GM20431 (cell line): ENCODE data around the gene RANBP3.
"Not testable (repeated sequence)": the region's sequence is repeated elsewhere in the genome, so short reads cannot be mapped to it uniquely, and the experiment has no call there.

Experiments
- in situ Hi-C: fragments of 300-500 bp; cut with MseI, MboI; formaldehyde crosslinking; loops from one replicate; pipeline ENCODE4 v1.15.0; 2020; ENCODE audit warnings: low sequenced_read_pairs; ENCODE audit not compliant: unreplicated experiment

The RANBP3 gene

DNA sequence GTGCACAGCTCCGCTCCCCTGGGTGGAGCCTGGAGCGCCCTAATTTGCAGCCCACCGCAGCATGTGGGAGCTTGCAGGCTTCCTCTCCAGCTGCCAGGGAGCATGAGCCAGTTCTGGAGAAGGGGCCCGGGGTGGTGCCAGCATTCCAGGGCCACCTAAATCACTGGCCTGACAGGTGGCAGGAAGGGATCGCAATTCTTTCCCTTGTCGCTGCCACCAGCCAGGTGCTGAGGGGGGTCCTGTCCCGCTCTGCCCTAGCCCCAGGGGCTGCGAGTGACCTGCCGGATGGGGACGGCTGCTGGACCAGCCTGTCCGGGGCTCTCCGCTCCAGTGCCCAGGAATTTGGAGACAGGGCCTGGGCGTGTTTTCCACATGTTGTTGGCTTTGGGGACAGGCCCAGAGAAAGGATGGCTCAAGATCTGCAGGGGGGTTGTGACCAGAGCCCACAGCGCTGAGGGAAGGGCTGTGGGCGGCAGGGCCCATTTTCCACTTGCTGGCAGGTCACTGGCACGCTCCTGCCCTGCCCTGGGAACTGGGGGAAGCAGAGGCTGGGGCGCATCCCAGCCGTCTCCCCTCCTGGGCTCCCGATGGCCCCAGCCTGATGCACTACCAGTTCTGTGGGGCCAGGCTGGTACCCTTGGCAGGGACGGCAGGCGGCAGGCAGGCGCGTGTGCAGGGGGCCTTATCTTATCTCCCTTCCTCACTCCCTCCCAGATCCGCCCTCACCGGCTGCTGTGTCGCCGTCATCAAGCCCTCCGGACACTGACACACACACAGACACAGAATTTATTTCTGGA is 83.8 kb downstream of the RANBP3 start:
- in situ Hi-C loops: no loop called here

DNA sequence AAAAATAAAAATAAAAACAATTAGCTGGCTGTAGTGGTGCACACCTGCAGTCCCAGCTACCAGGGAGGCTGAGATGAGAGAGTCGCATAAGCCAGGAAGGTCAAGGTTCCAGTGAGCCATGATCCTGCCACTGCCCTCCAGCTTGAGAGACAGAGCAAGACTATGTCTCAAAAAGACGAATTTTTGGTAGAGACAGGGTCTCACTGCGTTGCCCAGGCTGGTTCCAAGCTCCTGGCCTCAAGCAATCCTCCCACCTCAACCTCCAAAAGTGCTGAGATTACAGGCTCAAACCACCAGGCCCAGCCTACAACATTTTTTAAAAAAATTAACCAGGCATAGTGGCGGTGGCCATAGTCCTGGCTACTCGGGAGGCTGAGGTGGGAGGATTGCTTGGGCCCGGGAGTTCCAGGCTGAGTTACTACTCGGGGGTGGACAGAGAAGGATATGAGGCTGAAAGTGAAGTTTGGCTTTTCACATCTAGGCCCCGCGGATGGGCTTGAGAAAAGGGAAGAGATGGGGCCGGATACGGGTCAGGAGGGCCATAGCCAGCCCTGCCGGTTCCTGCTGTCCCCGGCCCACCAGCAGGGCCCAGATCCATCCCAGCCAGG is 84.5 kb downstream of the RANBP3 start:
- in situ Hi-C loops: no loop called here

DNA sequence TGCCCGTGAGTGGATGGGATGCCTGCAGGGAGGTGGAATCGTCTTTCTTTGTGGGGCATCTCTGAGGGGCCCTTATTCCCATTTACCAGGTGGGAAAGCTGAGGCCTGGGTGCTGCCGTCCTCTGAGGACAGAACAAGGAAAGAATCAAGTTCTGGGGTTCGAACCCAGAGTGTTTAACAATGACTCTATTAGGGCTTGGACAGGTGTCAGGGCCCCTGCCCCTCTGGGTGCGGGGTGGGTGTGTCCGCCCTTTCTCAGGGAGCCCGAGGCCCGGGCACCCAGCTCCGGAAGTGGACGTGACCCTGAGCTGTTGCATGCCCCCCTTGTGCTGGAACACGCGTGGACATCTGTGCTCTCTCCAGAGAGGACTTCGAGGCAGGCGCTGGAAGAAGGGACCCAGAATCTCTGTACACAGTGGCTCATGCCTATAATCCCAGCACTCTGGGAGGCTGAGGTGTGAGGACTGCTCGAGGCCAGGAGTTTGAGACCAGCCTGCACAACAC is 85.1 kb downstream of the RANBP3 start:
- in situ Hi-C loops: no loop called here

DNA sequence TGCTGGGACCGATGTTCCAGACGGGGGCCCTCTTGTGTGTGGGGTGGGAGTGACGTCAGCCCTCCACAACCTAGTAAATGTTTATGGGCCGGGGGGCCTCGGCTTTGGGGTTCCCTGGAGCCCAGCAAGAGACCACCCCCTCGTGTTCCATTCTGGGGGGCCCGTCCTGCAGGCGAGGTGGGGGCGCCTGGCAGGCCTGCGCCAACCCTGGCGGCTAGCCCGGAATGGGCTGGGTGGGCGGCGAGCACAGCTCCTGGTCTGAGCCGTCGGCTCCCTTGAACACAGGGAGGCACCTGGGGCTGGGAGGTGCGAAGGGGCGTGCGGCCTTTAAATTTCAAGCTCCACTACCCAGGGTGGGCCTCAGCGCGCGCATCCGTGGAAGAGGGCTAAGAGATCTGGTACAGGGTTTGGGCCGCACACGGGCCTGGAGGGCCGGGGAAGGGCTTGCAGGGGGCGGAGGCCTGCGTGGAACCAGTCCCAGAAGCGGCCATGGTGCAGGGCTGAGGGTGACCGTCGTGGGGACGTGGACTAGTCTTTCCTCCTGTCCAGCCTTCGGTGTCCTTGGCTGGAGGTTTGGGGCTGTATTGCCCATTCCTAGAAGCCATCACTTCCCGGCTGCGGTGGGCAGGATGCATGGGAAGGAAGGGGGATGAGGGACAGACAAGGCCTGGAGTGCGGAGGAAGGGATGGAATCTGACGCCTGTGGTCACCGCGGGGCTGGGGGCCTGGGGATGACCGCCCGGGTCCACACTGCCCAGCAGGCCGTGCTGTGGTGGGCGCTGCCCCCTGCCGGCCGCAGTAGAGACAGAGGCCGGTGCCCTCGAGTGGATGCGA is 85.8 kb downstream of the RANBP3 start:
- in situ Hi-C loops: no loop called here

DNA sequence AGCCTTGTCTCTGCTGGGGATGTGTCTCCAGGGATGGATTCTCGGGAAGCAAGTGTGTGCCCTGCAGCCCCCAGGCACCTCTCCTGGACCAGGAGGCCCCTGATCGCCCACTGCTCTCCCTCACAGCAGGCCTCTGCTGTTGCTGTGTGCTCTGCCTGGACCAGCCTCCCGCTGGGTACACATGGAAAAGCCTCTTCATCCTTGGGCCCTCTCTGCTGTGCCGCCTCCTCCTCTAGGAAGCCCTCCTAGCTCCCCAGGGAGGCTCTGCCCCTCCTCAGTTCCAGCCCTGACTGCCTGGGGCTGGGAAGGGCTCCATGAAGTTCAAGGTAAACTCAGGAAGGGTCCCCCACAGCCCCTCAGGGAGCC is 86.4 kb downstream of the RANBP3 start:
- in situ Hi-C loops: no loop called here

DNA sequence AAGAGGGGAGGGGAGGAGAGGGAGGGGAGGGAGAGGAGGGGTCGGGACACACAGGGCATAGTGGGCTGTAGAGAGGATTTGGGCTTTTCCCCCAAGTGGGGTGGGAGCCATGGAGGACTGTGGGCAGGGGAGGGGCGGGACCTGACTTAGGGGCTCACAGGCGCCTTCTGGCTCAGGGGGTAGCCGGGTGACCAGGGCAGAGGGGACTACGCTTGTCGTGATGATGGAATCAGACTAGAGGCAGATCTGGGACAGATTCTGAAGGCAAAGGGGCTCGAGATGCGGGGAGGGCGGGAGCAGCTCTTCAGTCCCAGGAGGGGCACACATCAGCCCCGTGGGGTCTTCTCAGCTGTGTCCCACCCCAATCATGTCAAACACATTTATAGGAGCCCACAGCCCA is 87.8 kb downstream of the RANBP3 start:
- in situ Hi-C loops: no loop called here

DNA sequence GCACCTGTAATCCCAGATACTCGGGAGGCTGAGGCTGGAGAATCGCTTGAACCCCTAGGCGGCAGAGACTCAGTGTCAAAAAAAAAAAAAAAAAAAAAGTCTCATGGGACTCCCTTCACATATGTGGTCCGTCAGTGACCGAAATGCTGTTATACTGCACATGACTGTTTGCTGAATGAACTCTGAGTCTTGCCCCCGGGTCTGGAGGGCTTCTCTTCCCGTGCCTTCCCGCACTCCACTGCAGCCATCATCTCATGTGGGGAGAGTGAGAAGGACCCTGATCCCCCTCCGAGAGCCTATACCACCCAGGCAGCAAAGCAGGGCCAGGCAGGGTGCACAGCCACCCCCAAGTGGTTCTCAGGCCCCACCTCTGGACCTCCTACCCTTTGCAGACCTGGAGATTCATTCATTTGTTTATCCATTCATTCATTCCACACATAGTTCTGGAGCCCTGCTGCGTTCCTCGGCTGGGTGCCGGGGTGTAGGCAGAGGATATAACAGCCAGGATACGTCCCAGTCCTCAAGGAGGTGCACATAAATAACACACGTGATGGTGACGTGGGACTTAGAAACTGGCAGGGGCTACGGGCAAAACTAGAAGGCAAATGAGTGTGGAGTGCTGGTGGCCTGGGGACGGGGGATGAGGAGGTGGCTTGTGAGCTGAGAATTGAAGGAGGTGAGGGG is 88.5 kb downstream of the RANBP3 start:
- in situ Hi-C loops: no loop called here

DNA sequence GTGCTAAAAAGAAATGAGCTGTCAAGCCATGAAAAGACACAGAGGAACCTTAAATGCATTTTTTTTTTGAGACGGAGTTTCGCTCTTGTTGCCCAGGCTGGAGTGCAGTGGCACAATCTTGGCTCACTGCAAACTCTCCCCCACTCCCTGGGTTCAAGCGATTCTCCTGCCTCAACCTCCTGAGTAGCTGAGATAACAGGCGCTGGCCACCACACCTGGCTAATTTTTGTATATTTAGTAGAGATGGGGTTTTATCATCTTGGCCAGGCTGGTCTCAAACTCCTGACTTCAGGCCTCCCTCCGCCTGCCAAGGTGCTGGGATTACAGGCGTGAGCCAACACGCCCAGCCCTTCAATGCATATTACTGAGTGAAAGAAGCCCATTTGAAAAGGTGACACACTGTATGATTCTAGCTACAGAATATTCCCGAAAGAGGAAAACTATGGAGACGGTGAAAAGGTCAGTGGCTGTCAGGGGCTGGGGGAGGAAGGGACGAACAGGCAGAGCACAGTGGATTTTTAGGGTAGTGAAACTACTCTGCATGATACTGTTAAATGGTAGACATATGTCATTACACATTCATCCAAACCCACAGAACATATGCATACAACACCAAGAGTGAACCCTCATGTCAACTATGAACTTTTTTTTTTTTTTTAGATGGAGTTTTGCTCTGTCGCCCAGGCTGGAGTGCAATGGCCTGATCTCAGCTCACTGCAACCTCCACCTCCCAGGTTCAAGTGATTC is 93.7 kb downstream of the RANBP3 start:
- in situ Hi-C loops: not testable (repeated sequence)

DNA sequence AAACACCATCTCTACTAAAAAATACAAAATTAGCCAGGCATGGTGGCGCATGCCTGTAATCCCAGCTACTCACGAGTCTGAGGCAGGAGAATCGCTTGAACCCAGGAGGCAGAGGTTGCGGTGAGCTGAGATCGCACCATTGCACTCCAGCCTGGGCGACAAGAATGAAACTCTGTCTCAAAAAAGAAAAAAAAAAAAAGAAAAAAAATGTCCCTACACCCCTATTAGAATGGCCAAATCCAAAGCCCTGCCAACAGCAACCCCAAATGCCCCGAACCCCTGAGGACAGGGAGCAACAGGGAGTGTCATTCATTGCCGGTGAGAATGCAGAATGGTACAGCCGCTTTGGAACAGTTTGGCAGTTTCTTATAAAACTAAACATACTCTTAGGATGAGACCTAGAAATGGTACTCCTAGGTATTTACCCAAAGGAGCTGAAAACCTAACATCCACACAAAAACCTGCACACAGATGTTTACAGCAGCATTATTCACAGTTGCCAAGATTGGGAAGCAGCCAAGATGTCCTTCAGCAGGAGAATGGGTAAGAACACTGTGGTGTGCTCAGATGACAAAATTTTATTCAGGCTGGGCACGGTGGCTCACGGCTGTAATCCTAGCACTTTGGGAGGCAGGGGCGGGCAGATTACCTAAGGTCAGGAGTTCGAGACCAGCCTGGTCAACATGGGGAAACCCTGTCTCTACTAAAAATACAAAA is 94.6 kb downstream of the RANBP3 start:
- in situ Hi-C loops: not testable (repeated sequence)

DNA sequence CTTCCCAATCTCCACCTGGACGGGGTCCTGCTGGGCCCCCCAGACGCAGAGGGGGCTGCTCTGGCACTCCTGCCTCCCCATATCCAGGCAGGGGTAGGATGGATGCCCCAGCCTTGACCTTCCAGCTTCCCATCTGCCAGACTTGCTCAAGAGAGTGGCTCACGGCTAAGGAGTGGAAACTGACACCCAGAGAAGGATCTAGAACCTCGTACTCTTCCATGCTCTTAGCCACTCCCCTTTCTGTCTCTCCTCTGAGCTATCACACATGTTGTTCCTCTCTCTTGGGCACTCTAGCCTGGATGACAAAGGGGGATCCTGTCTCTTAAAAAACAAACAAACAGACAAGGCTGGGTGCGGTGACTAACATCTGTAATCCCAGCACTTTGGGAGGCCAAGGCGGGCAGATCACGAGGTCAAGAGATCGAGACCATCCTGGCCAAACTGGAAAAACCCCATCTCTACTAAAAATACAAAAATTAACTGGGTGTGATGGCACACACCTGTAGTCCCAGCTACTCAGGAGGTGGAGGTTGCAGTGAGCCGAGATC is 95.4 kb downstream of the RANBP3 start:
- in situ Hi-C loops: no loop called here

DNA sequence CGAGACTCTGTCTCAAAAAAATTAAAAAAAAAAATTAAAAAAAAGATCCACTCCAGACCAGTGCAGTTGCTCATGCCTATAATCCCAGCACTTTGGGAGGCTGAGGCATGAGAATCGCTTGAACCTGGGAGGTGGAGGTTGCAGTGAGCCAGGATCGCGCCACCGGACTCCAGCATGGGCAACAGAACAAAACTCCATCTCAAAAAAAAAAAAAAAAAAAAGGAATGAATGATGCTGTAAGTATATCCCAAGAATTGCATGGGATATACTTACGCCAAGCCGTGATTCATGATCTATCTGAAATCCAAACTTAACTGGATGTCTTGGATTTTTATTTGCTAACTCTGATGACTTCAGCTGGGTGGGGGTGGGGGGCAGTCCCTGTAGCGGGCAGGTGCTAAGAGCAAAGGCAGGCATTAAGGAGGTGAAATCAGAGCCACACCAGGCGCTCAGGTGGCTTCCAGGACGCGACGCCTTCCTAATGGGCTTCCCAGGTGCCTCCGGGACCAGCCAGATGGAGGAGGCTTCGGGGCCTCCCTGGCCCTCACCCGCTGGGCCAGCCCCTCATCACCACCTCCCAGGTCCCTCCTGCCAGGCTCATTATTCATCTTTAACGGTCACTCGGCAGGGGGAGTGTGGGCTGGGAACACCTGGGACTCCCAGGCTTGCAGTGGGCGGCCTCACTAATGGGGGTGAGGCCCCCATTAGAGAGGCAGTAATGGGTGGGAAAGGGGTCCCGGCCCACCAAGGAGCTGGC is 96.2 kb downstream of the RANBP3 start:
- in situ Hi-C loops: no loop called here

DNA sequence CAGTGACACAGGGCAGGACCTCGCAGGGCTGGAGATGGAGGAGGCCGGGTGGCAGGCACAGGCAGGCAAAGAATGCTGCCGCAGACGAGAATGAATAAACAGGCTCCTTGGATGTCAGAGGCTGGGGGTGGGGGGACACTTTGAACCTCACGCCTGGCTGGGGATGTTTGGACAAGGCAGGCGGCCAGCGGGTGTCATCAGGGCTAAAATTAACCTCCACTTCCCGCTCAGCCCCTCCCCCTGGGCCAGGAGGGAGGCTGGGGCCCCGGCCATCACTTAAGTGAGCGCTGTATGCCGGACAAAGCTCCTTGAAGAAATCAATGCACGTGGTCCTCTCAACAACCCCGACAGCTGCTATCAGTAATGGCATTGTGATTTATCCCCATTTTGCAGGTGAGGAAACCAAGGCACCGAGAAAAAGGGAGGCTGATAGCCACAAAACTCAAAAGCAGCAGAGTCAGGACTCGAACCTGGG is 97.3 kb downstream of the RANBP3 start:
- in situ Hi-C loops: no loop called here

DNA sequence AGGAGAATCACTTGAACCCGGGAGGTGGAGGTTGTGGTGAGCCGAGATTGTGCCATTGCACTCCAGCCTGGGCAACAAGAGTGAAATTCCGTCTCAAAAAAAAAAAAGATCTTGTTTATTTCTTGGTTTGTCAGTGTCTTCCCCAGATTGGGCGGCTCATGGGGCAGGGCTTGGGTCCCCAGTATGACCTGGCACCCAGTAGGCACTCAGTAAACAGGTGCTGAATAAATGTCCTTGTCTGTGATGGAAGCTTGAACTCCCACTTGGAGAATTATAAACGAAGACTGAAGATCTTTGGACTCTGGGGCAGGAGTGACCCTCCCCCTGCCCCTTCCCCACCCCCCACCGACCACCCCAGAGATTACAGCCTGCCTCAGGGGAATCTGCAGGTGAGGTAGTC is 97.7 kb downstream of the RANBP3 start:
- in situ Hi-C loops: no loop called here

DNA sequence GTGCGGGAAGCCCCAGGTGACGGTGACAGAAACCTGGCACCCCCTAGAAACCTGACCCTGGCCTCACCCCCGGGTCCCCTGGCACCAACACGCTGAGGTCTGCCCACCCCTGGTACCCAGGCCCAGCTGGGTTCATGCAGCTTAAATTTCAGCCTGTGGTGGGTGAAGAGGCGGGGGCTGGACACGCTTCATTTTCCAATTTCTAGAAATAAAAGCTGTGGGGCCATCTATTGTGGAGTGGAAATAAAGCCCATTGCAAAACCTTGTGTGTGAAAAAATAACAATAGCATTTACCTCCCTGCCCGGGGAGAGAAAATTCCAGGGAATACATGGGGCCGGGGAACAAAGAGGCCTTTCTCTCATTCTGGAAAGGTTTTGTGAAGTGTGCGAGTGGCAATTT is 100.1 kb downstream of the RANBP3 start:
- in situ Hi-C loops: no loop called here

DNA sequence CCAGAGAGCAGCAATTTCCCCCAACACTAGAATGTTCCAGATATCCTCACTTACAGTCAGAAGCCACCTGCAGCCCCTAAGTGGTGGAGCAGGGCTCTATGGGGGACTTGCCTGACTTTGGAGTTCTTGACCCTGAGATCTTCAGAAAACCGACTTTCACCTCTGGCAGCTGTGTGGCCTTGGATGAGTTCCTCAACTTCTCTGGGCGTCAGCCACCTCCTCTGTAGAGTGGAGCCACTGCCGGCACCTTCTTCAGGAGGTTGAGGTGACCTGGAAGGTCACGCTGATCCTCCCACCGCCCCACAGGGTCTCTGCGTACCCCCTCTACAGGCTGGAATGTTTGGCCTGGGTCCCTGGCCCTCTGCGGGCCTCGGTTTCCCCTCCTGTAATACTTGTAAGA is 100.5 kb downstream of the RANBP3 start:
- in situ Hi-C loops: no loop called here

DNA sequence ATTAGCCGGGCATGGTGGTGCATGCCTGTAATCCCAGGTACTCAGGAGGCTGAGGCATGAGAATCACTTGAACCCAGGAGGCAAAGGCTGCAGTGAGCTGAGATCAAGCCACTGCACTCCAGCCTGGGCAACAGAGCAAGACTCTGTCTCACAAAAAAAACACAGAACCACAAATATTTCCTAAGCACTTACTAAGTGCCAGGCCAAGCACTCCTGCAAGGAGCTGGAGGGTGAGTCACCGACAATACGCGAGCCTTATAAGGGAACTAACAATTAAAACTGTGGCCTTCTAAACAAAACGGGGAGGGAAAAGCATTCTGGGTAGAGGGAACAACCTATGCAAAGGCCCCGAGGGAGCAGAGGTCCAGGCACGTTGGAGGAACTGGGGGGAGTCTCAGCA is 103.4 kb downstream of the RANBP3 start:
- in situ Hi-C loops: not testable (repeated sequence)

DNA sequence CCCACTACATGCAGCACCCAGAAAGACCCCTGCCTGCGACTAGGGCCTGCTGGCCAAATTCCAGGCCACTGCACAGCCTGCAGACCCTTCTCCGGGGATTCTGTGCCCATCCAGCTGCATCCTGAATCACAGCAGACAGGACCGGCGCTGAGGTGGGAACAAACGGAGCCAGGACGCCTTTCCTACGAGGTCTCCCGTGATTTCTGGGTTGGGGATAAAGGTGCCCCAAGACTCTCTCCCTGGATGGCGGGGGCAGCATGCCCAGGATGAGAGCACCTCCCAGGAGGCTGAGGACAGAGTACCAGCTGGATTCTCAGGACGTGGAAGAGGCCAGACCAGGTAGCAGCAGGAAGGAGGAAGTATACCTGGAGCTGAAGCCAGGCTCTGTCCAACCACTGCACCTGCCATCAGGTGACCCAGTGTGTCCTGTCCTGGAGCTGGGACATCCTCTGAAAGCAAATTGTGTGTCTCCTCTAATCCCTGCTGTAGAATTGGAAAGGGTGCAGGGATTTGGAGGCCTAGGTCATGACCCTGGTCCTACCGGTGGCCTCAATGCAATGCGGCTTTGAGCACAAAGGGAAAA is 104.2 kb downstream of the RANBP3 start:
- in situ Hi-C loops: no loop called here

DNA sequence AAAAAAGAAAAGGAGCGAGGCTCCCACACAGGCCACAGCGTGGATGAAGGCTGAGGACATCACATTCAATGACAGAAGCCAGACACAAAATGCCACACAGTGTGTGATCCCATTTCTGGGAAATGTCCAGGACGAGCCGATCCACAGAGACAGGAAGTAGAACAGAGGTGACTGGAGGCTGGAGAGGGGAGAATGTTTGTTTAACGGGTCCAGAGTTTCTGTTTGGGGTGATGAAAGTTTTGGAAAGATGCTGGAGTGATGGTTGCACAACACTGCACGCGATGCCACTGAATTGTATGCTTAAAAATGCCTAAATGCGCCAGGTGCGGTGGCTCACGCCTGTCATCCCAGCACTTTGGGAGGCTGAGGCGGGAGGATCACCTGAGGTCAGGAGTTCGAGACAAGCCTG is 107.0 kb downstream of the RANBP3 start:
- in situ Hi-C loops: no loop called here
